IPS DF 19.7 (cell line): ENCODE data around the gene MTA2.

Experiments used
- DNase-seq: peaks from one replicate; pipeline ENCODE4 v3.0.0-alpha.2; 2013; ENCODE audit warnings: low read depth, low spot score

Gene MTA2

DNA sequence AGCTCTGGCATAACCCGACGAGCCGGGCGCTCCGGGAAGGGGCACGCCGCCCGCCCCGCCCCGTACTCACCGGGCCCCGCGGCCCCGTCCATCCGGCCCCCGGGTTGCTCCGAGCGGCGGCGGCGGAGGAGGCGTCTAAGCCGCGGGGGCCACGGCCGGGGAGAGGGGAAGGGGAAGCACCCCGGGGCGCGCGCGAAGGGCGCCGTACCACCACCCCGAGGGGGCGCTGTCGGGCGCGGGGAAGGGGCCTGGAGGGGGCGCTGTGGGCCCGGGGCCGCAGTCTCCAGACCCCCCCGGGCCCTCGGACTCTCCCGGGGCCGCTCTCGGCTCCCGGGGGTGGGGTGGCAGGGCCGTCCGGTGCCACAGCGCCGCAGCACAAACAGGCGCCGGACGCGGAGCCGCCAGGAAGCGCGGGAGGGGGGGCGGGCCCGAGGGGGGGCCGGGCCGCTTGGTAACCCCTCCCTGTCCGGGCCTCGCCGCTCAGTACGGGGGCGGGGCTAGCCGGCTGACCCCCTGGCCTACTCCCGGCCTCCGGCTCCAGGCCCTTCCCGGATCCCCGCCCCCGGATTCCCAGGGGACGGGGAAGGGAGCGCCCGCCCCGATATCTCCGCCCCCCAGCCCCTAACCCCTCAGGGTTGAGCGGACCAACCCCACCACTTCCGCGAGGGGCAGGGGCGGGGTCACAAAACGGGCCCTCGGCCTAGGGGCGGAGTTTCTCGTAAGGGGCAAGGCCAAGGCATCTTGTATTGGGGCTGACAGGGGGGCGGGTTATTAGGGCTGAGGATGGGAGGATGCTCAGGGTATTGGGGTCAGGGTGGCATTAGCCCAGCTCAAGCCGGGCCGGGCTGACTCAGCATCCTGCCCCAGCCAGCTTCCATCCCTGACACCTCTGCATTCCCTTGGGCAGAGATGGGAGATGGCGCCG, 11.0 kb upstream of the MTA2 start, which contains the start of the genes EML3 and ROM1:
Gene EML3, minus strand, starts transcription at position 410 of the 925 bp plus-strand sequence. Its CDS starts 318 bp downstream, at position 92.
Gene ROM1, plus strand, starts transcription at position 892 of the 925 bp plus-strand sequence. Its CDS starts 25 bp downstream, at position 917.
- DNase-seq, result no peak

DNA sequence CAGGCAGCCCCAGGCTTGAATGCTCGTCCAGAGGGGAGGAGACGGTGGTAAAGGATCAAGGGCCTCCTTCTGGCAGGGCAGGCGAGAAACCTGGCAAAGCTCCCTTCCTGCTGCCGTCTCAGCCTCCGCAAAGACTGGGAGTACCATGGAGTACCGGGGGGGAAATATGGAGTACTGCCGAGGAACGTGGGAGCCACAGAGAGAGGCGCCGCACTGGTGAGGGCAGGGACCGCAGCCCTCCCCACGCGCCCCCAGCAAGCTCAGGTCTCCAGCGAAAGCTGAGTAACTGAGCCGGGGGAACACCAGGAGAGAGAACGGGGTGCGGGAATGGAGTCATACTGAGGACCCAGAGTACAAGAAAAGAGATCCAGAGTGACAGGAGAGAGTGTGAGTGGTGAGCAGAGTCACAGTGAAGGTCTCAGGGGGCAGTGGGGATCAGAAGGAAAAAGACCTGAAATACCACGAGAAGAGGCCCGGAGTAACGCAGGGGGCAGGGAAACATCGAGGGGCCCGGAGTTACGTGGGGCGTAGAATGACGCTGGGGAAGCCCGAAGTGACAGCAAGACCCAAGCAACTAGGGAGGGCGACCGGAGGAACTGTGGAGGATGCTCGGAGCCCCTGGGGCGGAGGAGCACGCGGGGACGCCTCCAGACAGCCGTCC, 10.2 kb upstream of the MTA2 start:
- DNase-seq, result no peak

DNA sequence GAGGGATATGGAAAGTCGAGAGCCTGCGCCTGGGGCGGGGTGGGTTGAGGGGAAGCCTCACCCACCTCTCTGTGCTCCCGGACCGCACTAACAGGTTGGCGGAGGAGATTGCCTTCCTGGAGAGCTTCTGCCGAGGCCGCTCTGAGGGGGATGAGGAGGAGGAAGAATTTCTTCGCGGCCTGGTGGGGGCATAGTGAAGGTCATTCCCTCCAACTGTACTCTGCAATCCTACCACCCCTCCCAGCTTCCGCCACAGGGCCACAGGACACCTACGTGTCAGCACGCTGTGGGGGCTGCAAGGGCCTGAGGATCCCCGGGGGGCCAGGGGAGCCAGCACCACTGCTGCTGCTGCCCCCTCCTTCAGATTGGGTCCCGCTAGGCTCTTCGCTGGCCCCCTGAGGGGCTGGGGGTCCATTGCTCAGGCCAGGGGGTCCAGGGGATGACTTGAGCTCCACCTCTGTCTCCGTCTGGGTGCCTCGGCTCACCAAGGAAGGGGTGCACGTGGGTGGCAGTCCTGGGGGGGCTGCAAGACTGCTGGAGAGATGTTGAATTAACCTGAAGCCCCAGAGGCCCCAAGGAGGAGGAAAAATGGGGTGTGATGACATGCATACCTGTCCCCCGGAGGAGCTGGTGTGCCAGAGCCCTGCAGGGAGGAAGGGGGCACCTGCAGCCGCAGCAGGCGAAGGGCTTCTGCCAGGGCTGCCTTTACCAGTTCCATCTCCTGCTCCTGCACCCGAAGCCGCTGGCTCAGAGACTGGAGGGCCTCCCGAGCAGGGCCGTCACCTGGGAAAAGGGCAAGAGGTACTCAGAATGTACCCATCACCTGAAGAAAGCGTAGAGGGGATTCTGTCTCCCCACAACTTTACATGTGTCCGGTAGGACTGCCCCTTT, 9.4 kb upstream of the MTA2 start:
- no peak for DNase-seq

- DNase-seq, result no peak
Measured at GRCh38 chr11:62610403-62610802, 8.7 kb upstream of the MTA2 start.

- no peak for DNase-seq
Measured at GRCh38 chr11:62608776-62609175, 7.1 kb upstream of the MTA2 start.

GRCh38 chr11:62607714-62608113, 6.0 kb upstream of the MTA2 start:
- no peak for DNase-seq

- DNase-seq, result no peak
Measured at GRCh38 chr11:62605902-62606301, 4.2 kb upstream of the MTA2 start.

DNA sequence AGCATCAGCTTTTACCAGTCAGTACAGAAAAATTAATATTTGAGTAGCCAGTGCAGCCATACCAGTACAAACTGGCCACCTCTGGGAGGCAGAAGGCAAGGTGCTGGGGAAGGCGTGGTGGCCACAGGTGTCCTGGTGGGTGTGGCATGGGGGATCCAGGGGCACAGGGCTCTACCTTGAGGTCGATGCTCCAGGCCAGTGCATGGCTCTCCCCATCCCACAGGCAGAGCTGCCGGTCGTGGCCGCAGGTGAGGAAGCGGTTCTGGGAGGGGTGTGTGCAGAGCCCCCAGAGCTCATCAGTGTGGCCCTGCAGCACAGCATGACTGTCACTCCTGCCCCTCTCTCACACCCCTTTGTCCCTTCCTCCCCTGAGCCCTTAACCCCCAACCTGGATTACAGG, 3.8 kb upstream of the MTA2 start:
- no peak for DNase-seq

- DNase-seq, result no peak
Measured at GRCh38 chr11:62604460-62605120, 2.9 kb upstream of the MTA2 start.

- no peak for DNase-seq
Measured at GRCh38 chr11:62603776-62604299, 2.2 kb upstream of the MTA2 start.

- DNase-seq, result no peak
Measured at GRCh38 chr11:62603072-62603408, 1.4 kb upstream of the MTA2 start.

DNA sequence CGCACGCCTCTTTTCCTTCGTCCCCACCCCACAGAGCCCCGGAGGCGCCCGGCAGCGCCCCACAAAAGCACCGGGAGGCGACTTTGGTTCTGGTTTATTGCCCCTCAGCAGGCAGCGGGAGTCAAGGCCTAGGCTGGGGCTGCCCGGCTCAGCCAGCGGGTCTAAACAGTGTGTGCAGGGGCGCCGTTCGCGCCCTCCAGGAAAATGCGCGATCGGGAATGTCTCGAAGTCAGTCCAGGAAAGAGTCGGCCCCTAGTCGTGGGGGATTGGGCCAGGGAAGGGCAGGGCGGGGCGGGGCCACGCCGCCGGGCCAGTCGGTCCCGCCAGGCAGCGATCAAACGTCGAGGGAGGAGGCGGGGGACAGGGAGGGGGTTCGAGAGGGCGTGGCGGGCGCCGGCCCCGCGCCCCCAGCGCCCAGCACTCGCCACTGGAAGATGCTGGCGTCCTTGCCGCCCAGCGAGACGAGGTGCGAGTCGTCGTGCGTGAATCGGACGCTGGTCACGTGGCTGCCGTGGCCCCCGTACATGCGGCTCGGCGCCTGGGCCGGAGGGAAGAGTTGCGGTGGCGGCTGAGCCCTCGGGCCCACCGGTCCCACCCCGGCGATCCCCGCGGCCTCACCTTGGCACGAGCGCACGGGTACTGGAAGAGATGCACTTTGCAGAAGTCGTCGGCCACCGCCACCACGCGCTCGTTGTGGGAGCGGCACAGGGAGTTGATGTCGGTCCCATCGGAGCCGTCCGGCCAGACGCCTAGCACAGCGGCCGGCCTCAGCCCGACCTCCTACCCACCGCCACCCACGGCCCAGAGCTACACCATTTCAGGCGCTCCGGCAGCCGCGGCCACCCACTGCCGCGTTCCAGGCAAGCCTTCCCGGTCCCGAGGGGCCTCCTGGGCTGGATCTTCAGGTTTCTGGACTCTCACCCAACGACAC, 741 bp upstream of the MTA2 start:
- no peak for DNase-seq

DNA sequence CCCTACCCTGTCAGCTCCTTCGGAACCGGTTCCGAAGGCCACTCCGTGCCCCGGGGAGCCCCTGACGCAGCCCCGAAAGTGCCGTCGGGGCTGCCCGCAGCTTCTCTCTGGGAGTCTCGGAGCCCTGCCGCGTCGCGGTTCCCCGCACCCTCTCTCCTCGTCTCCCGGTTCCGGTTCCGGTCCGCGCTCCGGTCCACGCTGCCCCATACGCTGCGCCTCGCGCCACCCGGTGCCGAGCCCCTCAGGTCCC, 618 bp downstream of the MTA2 start:
- no peak for DNase-seq

GRCh38 chr11:62600367-62601121, 1.1 kb downstream of the MTA2 start:
- no peak for DNase-seq

DNA sequence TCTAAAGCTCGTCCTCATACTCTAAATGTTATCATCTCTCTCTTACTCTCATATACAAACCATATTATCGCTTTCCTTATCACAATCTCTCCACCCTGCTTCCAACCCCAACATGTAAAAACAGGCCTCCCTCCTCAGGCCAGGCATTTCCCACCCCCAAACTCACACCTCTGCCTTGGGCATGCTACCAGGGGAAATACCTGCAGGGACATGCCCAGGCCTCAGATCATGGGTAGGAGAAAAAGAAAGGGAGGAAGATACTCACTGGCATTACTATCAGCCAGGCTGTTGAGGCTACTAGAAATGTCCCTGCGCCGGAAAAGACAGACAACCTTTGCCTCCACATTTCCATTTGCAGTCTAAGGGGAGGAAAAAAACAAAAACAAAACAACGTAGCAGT, 1.8 kb downstream of the MTA2 start:
- no peak for DNase-seq

DNA sequence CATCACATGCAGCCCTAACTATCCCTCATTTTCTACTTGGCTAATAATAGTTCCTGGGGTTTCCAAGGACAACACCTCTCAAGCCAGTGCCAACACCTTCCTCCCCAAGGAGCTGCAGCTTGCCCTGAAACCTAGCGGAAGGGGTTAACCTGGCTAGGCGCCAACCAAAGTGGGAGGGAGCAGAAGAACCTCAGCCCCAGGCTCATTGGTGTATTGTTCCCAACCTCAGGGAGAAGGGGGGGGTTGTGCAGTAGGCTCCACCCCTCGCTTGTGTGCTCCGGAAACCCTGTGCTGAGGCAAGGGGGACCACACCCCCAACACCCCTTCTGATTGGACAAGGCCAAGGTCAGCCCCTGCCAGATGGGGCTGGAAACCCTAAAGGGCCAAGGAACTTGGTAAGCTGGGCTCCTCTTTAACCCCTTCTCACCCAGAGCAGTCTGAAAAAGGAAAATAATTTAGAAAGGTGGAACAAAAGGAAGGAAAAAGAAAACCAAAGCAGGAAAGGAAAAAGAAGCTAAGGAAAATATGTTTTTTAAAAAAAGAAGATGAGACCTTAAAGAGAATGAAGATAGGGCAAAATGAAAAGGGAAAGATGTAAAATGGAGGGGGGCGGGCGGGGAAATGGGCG, 2.5 kb downstream of the MTA2 start:
- DNase-seq, result peak; percentile 97

DNA sequence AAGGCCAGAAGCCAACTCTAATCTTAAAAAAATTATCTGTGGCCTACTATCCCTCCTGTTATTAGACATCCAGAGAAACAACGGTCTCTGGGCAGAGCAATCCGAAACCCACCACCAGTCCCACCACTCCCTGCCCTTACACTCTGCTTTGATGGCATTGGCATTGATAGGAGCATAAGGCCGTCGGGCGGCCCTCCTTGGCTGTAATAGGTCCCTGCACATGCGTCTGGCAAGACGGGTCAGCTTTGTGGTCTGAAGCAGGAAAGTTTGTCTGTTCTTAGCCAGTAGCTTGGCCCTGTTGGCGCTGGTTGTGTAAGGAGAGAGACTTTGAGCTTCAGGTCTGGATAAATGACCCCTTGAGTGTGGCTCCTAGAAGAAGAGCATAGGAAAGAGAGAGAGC, 6.5 kb downstream of the MTA2 start:
- DNase-seq, result no peak

GRCh38 chr11:62593434-62594044, 8.1 kb downstream of the MTA2 start:
- no peak for DNase-seq

DNA sequence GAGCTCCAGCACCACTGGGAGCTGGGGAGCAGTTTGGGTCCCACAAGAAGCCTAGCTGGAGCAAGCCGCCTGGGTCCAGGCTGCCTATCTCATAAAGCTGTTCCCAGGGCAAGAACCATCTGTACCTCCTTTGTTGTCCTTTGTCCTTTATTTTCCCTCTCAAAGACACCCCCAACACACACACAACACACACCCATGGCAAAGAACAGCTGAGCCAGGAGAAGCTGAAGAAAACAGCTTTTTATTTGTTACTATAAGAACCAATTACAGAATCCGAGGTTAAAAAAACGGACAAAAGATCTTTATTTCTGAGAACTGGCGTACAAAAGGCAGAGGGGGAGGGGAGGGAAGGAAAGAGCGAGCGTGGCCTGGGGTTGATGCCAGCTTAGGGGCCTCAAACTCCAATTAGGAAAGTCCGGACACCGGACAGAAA, 8.7 kb downstream of the MTA2 start:
- DNase-seq, result no peak
